ENCODE results near the gene CDKAL1. TPM values are rescaled to one million over a fixed set of nuclear protein-coding genes. Genes with fewer than 3 reads are reported as not detected.
"Not testable (repeated sequence)": the region's sequence is repeated elsewhere in the genome, so short reads cannot be mapped to it uniquely, and the experiment has no call there.

Gene CDKAL1
- polyA plus RNA-seq, 1 donor from 2014 or later: 29.2 TPM

DNA sequence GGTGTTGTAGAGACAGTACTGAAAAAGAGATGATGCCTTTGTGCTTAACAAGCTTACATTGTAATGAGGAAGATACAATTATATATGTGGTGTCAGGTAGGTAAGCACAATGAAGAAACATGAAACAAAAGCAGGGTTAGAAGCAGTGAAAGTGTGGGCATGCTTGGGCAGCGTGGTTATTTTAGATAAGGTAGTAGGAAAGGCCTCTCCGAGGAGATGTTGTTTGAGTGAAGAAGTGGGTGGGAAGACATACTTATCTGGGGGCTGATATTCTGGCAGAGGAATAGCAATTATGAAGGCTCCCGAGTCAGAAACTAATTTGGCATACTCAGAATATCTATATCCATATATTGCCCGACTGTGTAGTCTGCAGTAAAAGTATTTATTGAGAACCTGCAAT lies 4.7 kb downstream of the CDKAL1 start:
- H3K4me3 Mint-ChIP-seq: no peak overlapping the region
- H3K4me1 Mint-ChIP-seq: peaks cover 16 to 44% (median 24%) of the 10 kb centered on the region in 3 donors
- peaks cover 6% of the 10 kb centered on the region for H3K36me3 Mint-ChIP-seq
- no peaks in the 10 kb centered on the region for H3K27me3 Mint-ChIP-seq
- no peaks in the 10 kb centered on the region for H3K9me3 Mint-ChIP-seq
- H3K27ac Mint-ChIP-seq: no peak overlapping the region

DNA sequence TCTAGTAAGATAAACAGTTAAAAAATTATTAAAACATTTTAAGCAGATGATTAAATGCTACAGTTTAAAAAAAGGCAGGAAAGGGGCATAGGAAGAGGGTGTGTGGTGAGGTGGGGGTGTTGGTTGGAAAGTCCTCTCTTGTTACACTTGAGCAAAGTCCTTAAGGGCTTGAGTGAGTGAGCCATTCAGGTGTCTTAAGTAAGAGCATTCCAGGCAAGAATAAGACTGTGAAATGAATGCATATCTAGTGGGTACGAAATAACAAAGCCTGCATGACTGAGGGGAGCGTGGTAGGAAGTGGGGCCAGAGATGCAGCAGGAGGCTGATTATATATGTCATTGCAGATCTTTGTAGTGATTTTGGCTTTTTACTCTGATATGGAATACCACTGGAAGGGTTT lies 5.1 kb downstream of the CDKAL1 start:
- no peaks in the 10 kb centered on the region for H3K9me3 Mint-ChIP-seq
- no peaks in the 10 kb centered on the region for H3K27me3 Mint-ChIP-seq
- H3K36me3 Mint-ChIP-seq: peaks cover 6% of the 10 kb centered on the region
- H3K4me1 Mint-ChIP-seq: peaks cover 18 to 39% (median 24%) of the 10 kb centered on the region in 3 donors
- no peak overlapping the region for H3K4me3 Mint-ChIP-seq
- no peak overlapping the region for H3K27ac Mint-ChIP-seq

DNA sequence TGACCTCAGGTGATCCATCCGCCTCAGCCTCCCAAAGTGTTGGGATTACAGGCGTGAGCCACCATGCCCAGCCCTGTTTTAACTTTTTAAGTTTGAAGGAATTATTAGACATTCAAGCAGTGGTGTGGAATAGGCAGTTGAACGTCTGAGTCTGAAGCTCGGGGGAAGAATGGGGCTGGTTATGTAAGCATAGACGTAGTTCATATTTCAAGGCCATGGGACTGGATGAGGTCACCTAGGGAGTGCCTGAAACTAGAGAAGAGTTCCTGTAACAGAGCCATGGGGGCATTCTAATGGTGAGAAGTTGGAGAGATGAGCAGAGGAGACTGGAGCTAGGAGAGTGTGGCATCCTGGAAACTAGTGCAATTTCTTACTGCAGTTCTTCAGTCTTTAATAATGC lies 6.4 kb downstream of the CDKAL1 start:
- Mint-ChIP-seq H3K4me1 (peaks cover 15 to 27% (median 18%) of the 10 kb centered on the region in 3 donors), H3K27ac (no peak overlapping the region), H3K27me3 (no peaks in the 10 kb centered on the region), H3K36me3 (peaks cover 6% of the 10 kb centered on the region), H3K4me3 (no peak overlapping the region), H3K9me3 (no peaks in the 10 kb centered on the region)

DNA sequence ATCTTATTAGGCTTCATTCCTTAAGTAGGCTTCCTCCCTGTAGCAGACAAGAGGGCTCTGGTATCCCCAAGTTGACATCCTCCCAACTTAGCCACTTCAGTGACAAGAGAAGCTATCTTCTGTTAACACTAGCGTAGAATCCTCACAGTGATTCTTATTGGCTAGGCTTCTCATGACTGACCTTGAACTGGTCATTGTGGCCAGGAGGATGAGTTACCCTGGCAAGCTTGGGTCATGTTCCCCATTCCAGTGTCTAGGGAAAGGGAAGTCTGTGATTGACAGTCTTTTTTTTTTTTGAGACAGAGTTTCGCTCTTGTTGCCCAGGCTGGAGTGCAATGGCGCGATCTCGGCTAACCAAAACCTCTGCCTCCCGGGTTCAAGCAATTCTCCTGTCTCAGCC lies 7.1 kb downstream of the CDKAL1 start:
- H3K36me3 Mint-ChIP-seq: peaks cover 8% of the 10 kb centered on the region
- no peak overlapping the region for H3K27ac Mint-ChIP-seq
- H3K4me3 Mint-ChIP-seq: no peak overlapping the region
- peaks cover 10 to 20% (median 14%) of the 10 kb centered on the region in 3 donors for H3K4me1 Mint-ChIP-seq
- H3K27me3 Mint-ChIP-seq: no peaks in the 10 kb centered on the region
- H3K9me3 Mint-ChIP-seq: no peaks in the 10 kb centered on the region

DNA sequence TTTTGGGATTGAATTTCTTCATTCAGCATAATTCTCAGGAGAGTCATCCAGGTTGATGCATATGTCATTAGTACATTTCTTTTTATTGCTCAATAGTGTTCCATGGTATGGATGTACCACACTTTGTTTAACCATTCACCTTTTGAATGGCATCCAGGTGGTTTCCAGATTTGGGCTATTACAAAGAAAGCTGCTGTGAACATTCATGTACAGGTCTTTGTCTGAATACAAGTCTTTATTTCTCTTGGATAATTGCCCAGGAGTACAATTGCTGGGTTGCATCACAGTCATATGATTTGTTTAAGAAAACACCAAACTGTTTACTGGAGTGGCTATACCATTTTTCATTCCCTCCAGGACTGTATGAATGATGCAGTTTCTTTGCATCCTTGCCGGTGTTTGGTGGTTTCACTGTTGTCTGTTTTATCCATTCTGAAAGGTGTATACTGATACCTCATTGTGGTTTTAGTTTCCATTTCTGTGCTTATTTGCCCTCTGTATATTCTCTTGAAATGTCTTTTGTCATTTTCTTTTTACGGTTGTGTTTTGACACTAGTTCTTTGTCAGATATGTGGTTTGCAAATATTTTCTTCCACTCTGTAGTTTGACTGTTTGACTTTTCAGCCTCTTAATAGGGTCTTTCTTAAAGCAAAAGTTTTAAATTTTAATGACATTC lies 8.8 kb downstream of the CDKAL1 start:
- H3K27ac Mint-ChIP-seq: no peak overlapping the region

DNA sequence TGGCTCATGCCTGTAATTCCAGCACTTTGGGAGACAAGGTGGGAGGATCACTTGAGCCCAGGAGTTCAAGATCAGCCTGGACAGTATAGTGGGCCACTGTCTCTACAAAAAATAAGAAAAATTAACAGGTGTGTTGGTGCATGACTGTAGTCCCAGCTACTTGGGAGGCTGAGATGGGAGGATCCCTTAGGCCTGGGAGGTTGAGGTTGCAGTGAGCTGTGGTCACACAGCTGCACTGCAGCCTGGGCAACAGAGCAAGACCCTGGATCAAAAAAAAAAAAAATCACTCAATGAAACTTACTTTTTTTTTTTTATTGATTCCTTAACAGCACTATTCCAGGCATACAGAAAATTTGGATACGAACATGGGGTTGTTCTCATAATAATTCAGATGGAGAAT lies 14.0 kb downstream of the CDKAL1 start:
- Mint-ChIP-seq H3K4me3 (no peak overlapping the region), H3K4me1 (peaks cover 1 to 7% (median 3%) of the 10 kb centered on the region in 3 donors), H3K27ac (no peak overlapping the region), H3K36me3 (peaks cover 9% of the 10 kb centered on the region), H3K9me3 (no peaks in the 10 kb centered on the region), H3K27me3 (no peaks in the 10 kb centered on the region)

More for the DNA sequence above, 8.8 kb downstream of the CDKAL1 start:
- Mint-ChIP-seq H3K9me3 (no peaks in the 10 kb centered on the region), H3K4me1 (peaks cover 7 to 12% (median 12%) of the 10 kb centered on the region in 3 donors), H3K36me3 (peaks cover 8% of the 10 kb centered on the region), H3K27me3 (no peaks in the 10 kb centered on the region), H3K4me3 (no peak overlapping the region)

DNA sequence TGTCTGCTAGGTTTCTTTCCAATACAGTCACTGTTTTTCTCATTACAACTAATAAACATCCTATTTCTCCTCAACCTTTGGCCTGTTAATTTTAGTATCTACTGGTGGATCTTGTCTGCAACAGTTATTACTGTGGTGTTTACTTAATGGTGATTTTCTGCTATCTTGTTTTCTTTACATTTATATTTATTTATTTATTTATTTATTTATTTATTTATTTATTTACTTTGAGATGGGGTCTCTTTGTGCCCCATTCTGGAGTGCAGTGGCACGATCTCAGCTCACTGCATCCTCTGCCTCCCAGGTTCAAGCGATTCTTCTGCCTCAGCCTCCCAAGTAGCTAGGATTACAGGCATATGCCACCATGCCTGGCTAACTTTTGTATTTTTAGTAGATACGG lies 15.1 kb downstream of the CDKAL1 start:
- peaks cover 11% of the 10 kb centered on the region for H3K36me3 Mint-ChIP-seq
- H3K9me3 Mint-ChIP-seq, H3K27me3 Mint-ChIP-seq, H3K27ac Mint-ChIP-seq, H3K4me1 Mint-ChIP-seq, H3K4me3 Mint-ChIP-seq: not testable (repeated sequence)

DNA sequence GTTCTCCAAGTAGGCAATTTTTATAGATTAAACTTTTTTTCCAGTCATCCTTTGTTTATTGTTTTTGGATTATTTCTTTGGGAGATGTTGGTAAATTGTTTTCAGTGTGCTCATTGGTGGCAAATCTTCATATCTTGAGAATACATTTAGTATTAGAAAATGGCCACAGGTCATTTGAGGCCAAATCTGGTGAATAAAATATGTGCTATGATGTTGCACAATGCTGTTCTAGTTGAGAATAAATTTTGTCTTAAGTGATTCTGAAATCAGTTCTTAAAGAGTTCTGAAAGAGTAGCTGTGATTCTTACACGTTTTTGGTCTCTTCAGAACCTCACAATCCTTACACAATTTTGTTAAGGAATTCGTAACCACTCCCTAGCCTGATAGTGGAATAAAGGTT lies 20.1 kb downstream of the CDKAL1 start:
- H3K27ac Mint-ChIP-seq: no peak overlapping the region
- no peaks in the 10 kb centered on the region for H3K27me3 Mint-ChIP-seq
- H3K4me3 Mint-ChIP-seq: no peak overlapping the region
- H3K4me1 Mint-ChIP-seq: peaks cover 0 to 8% (median 2%) of the 10 kb centered on the region in 3 donors
- peaks cover 7% of the 10 kb centered on the region for H3K36me3 Mint-ChIP-seq
- H3K9me3 Mint-ChIP-seq: no peaks in the 10 kb centered on the region

DNA sequence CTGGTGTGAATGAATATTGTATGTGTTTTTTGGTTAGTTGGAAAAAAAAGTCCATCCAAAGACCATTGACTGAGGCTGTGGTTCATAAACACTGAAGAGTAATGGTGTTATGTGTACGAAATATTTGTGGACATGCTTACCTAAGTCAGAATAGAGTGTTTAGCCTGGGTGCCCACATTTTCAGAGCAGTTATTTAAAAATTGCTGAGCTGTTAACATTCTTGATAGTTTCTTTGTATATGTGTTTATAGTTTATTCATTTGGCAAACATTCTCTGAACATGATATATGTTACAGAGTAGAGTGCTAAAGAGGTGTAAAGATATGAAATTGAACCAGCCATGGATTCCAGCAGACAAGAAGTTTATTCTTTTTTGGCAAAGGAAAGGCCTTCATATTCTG lies 20.6 kb downstream of the CDKAL1 start:
- H3K27me3 Mint-ChIP-seq: no peaks in the 10 kb centered on the region
- peaks cover 0 to 8% (median 2%) of the 10 kb centered on the region in 3 donors for H3K4me1 Mint-ChIP-seq
- H3K36me3 Mint-ChIP-seq: peaks cover 7% of the 10 kb centered on the region
- no peaks in the 10 kb centered on the region for H3K9me3 Mint-ChIP-seq
- no peak overlapping the region for H3K4me3 Mint-ChIP-seq
- no peak overlapping the region for H3K27ac Mint-ChIP-seq

DNA sequence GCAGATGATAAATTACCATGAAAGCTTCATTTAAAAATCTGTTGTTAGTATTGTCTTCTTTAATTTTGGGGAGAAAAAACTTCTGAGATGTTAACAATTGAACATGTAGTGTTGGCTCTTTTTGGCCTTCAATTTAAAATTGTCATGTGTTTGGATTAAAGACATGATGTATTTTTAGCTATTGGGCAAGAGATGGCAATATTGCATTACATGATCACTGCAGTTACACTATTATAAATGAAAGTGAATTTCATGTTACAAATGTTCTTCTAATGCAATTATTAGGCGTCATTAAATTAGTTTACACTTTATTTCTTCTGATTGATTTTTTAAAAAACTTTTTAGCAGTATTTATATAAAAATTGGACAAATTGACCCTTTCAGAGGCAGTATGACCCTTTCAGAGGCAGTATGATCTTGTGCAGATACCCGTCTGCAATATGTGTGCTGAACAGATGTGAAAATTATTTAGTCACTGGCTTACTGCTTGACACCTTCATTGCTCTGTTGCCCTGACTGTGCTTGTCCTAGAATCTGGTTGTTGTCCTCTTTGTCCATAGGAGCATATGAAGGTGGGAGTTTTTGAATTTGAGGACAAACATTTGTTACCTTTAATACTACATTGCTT lies 25.8 kb downstream of the CDKAL1 start:
- peaks cover 3% of the 10 kb centered on the region for H3K36me3 Mint-ChIP-seq
- peaks cover 2 to 8% (median 2%) of the 10 kb centered on the region in 3 donors for H3K4me1 Mint-ChIP-seq
- H3K27me3 Mint-ChIP-seq: no peaks in the 10 kb centered on the region
- H3K27ac Mint-ChIP-seq: no peak overlapping the region
- no peaks in the 10 kb centered on the region for H3K9me3 Mint-ChIP-seq
- no peak overlapping the region for H3K4me3 Mint-ChIP-seq

DNA sequence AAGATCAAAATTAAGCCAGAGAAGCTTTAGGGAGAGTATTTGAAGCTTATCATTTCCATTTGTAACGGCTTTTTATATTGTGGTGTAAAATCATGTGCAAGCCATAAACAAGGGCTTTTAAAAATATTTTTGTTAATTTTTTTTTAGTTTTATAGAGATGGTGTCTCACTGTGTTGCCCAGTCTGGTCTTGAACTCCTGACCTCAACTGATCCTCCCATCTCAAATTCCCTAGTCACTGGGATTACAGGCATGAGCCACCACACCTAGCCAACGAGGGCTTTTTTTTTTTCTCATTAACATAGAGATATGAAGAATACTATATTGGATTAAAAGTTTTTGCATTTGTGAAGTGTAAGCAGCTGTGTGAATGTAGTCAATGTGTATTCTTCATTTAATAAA lies 29.1 kb downstream of the CDKAL1 start:
- Mint-ChIP-seq H3K27ac (no peak overlapping the region), H3K4me3 (no peak overlapping the region), H3K27me3 (no peaks in the 10 kb centered on the region), H3K9me3 (no peaks in the 10 kb centered on the region), H3K36me3 (no peaks in the 10 kb centered on the region), H3K4me1 (peaks cover 5 to 7% (median 5%) of the 10 kb centered on the region in 3 donors)

DNA sequence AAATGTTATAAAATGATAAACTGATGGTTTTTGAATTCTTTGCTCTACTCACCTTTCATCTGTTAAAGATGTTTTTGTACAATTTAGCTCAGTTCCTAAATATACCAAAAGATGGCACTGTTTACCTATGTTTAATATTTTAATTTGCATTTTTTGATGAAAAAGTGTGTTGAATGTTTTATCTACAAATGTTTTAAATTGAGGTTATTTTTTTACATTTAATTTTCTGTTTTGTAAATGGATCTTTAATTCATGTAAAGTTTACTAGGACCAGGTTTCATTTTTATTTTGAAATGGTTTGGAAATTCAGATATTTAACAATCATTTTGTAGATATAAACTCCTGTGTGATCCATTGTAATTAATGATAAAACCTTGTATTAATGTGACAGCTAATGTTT lies 30.0 kb downstream of the CDKAL1 start:
- Mint-ChIP-seq H3K36me3 (no peaks in the 10 kb centered on the region), H3K27me3 (no peaks in the 10 kb centered on the region), H3K4me3 (no peak overlapping the region), H3K9me3 (no peaks in the 10 kb centered on the region), H3K27ac (no peak overlapping the region), H3K4me1 (peaks cover 3 to 7% (median 4%) of the 10 kb centered on the region in 3 donors)

DNA sequence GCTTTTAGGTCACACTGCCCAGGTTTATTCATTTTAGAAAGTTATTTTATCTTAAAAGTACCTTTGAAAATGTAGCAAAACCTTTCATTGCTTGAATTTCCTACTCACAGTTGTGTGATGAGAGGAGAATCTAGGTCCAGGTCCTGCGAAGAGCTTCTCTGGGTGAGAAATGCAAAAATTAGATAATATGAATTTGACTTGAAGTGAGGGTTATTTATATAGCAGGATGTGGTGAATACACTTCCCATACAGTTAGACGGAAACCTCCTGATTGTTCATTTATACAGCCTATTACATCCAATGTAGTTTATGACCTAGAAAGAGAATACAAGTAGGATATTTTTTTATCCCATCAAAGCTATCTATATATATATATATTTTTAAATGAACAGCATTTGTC lies 30.5 kb downstream of the CDKAL1 start:
- H3K27ac Mint-ChIP-seq: no peak overlapping the region
- H3K9me3 Mint-ChIP-seq: no peaks in the 10 kb centered on the region

DNA sequence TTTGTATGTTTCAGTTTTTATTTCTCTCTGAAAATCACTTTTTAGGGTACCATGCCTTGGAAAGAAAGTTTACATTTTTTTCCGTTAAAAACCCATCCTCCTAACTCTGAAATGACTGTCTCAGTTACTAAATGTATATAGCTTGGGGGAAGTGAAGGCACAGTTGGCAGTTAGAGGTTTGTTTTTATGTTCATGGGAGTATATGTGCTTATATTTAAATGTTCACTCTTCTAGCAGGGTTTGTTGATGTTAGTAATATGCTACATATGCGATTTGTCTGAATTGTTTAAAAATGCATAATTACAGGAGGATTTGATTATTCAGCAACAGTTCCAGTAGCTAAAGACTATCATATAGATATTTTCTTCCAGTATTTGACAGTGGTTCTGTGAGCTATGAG lies 31.1 kb downstream of the CDKAL1 start:
- H3K4me1 Mint-ChIP-seq: peaks cover 3 to 7% (median 4%) of the 10 kb centered on the region in 3 donors
- no peak overlapping the region for H3K4me3 Mint-ChIP-seq
- no peaks in the 10 kb centered on the region for H3K9me3 Mint-ChIP-seq
- no peak overlapping the region for H3K27ac Mint-ChIP-seq
- H3K27me3 Mint-ChIP-seq: no peaks in the 10 kb centered on the region
- no peaks in the 10 kb centered on the region for H3K36me3 Mint-ChIP-seq

More for the DNA sequence above, 30.5 kb downstream of the CDKAL1 start:
- Mint-ChIP-seq H3K27me3 (no peaks in the 10 kb centered on the region), H3K4me1 (peaks cover 3 to 7% (median 4%) of the 10 kb centered on the region in 3 donors), H3K36me3 (no peaks in the 10 kb centered on the region), H3K4me3 (no peak overlapping the region)

DNA sequence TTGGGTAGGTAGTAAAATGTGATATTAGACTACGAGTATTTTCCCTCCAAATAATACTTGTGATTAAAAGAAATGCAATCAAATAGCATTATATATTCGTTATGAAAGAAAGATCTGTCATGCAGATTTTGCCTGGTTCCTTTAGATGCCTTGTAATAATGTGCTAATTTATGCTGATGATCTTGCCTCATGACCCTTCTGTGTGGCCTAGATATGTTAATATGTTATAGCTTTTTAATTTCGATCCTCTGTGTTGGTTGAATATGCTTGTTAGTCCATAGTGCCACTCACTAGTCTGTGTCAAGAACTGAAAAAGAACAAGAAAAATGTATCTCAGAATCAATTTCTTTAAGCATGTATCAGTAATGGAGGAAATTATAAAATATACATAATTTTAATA lies 31.9 kb downstream of the CDKAL1 start:
- no peaks in the 10 kb centered on the region for H3K27me3 Mint-ChIP-seq
- no peak overlapping the region for H3K27ac Mint-ChIP-seq
- no peaks in the 10 kb centered on the region for H3K36me3 Mint-ChIP-seq
- H3K4me1 Mint-ChIP-seq: peaks cover 3 to 7% (median 4%) of the 10 kb centered on the region in 3 donors
- H3K4me3 Mint-ChIP-seq: no peak overlapping the region
- H3K9me3 Mint-ChIP-seq: no peaks in the 10 kb centered on the region
